ENCODE data around the gene NOL3.

The NOL3 gene

DNA sequence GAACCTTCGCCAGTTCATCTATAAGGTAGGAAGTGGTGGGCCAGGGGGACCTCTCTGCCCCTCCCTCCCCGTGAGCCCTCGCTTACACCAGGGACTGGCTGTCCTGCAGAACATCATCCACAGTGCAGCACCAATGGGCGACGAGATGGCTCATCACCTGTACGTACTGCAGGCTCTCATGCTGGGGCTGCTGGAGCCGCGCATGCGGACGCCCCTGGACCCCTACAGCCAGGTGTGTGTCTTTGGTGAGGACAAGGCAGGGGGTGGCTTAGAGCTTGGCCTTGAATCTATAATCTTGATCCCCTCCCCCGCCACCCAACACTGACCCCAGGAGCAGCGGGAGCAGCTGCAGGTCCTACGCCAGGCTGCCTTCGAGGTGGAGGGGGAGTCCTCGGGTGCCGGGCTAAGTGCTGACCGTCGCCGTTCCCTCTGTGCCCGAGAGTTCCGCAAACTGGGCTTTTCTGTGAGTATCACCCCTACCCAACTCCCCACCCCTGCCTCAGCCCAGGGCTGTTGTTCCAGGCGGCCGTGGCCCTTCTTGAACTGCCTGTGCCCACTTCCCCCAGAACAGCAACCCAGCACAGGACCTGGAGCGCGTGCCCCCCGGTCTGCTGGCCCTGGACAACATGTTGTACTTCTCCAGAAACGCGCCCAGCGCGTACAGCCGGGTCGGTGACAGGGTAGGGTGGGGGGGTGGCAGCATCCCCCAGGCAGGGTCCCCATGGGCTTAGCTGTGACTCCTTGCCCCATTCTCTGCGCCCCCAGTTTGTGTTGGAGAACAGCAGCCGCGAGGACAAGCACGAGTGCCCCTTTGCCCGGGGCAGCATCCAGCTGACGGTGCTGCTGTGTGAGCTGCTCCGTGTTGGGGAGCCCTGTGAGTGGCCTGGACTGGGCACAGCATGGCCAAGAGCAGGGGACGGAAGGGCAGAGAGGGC is 31.3 kb downstream of the NOL3 start:
- H3K4me3 ChIP-seq, result no peak overlapping the region
- TF ChIP-seq, protein P1, sequence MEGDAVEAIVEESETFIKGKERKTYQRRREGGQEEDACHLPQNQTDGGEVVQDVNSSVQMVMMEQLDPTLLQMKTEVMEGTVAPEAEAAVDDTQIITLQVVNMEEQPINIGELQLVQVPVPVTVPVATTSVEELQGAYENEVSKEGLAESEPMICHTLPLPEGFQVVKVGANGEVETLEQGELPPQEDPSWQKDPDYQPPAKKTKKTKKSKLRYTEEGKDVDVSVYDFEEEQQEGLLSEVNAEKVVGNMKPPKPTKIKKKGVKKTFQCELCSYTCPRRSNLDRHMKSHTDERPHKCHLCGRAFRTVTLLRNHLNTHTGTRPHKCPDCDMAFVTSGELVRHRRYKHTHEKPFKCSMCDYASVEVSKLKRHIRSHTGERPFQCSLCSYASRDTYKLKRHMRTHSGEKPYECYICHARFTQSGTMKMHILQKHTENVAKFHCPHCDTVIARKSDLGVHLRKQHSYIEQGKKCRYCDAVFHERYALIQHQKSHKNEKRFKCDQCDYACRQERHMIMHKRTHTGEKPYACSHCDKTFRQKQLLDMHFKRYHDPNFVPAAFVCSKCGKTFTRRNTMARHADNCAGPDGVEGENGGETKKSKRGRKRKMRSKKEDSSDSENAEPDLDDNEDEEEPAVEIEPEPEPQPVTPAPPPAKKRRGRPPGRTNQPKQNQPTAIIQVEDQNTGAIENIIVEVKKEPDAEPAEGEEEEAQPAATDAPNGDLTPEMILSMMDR (IDR thresholded peaks at IDR 0.05), result no peak
- no peak overlapping the region for H3K27ac ChIP-seq
- no peak for DNase-seq (ENCODE audit: low spot score)

DNA sequence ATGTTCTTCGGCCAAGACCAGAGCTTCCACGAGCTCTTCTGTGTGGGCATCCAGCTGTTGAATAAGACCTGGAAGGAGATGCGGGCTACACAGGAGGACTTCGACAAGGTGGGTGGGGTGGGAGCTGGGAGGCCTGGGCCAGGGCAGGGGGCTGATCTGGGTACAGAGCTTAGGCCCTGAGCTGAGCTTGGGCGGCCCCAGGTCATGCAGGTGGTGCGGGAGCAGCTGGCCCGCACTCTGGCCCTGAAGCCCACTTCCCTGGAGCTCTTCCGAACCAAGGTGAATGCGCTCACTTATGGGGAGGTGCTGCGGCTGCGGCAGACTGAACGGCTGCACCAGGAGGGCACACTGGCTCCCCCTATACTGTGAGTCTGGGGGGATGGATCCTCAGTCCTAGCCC is 32.1 kb downstream of the NOL3 start:
- Histone ChIP-seq H3K4me3 (no peak overlapping the region), H3K27ac (no peak overlapping the region)
- TF ChIP-seq, protein P1 (IDR thresholded peaks at IDR 0.05), result no peak
- DNase-seq (ENCODE audit: low spot score), result no peak

DNA sequence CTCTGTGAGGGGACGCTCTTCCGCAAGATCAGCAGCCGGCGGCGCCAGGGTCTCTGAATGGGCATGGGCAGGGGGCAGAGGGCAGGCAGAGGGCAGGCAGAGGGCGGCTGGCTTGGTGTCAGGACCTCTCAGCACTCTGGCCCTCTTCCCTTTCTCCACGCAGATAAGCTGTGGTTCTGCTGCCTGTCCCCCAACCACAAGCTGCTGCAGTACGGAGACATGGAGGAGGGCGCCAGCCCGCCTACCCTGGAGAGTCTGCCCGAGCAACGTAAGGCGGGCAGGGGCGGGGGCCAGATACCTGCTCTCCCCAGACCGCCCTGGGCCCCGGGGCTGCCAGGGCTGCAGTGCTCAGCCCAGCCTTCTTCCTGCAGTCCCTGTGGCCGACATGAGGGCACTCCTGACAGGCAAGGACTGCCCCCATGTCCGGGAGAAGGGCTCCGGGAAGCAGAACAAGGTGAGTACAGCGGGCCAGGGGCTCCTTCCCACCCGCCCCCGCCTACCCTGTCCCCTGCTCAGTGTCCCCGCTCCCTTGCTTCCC is 32.7 kb downstream of the NOL3 start:
- no peak for DNase-seq (ENCODE audit: low spot score)
- Histone ChIP-seq H3K4me3 (no peak overlapping the region), H3K27ac (no peak overlapping the region)
- TF ChIP-seq, protein P1 (IDR thresholded peaks at IDR 0.05), result no peak

DNA sequence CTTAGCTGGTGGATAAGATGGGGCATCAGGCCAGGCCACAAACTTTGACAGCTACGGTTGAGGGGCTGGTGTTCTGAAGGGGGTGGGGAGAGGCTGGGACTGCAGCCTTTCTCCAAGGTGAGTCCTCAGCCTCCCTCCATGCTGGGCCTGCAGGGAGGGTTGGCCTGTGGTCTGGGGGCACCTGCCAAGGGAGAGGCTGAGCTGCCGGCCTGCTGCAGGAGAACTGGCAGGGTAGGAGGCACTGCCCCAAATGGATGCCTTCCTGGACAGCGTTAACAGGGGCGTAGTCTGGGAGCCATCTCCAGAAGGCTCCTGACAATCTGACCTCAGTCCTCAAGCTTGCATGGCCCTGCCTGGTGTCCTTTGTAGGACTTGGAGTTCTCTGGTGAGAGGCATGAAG is 33.7 kb downstream of the NOL3 start:
- TF ChIP-seq, protein P1 (IDR thresholded peaks at IDR 0.05), result no peak
- no peak overlapping the region for H3K27ac ChIP-seq
- no peak for DNase-seq (ENCODE audit: low spot score)
- H3K4me3 ChIP-seq, result no peak overlapping the region

DNA sequence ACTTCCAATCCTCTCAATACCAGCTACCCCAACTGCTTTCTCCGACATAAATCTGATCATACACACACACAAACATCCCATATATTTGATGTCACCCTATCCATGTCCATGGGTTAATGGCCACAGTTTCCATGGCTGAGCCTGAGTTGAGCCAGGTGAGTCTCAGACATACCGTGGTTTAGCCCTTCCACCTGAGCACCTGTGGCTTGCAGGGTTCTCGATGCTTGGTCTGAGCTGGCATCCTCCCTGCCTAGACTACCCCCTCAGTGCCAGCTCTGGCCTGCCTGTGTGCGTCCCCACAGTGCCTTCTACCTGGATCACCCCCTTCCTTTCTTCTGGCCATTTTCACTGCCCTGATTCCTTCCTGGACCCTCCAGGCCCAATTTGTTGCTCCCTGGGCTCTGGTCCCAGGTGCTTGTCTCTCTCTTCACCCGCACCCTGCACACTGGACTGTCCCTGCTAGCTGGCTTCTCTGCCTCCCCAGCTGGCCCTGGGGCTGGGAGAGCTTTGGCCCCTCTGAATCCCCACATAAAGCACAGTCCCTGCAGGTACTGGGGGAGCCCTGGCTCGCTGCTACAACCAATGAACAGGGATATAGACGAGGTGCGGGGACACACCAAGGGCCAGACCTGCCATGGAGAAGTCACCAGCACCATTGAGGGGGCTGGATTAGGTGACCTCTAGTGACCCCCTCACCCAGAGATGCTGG is 35.9 kb downstream of the NOL3 start:
- H3K4me3 ChIP-seq, result no peak overlapping the region
- TF ChIP-seq, protein P1 (IDR thresholded peaks at IDR 0.05), result no peak
- DNase-seq (ENCODE audit: low spot score), result no peak
- no peak overlapping the region for H3K27ac ChIP-seq

DNA sequence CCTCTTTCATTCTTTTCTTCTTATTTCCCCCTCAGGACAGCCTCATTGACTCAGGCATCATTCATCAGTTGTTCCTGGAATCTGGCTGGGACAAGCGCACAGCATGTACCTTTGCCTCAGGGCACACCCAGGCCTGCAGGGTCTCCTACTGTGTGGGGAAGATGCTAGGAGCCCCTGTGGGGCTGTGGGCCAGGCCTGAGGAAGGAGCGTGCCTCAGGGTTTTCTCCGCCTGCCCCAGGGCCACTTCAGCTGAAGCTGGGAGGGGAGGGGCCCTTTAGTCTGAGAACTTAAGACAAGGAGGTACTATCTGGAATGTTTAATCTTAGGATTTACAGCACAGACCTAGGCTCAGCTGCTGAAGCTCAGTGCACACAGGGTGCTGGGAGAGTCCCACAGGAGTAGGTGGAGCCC is 36.5 kb downstream of the NOL3 start:
- no peak overlapping the region for H3K4me3 ChIP-seq
- TF ChIP-seq, protein P1 (IDR thresholded peaks at IDR 0.05), result no peak
- no peak for DNase-seq (ENCODE audit: low spot score)
- H3K27ac ChIP-seq, result no peak overlapping the region
